HG02588 (cell line): ENCODE results near the gene PHF19.

Experiments
- ATAC-seq: cut with Tn5 transposase; IDR thresholded peaks from one replicate; pipeline ENCODE4 v1.9.1; 2021; ENCODE audit warnings: mild to moderate bottlenecking, moderate library complexity; ENCODE audit not compliant: unreplicated experiment

The PHF19 gene

GRCh38 chr9:120892748-120893610, 16.0 kb upstream of the PHF19 start:
- ATAC-seq = peak; percentile 59

- peak; percentile 37 for ATAC-seq
Observed at GRCh38 chr9:120891884-120892747, 15.1 kb upstream of the PHF19 start.

GRCh38 chr9:120891245-120891883, 14.4 kb upstream of the PHF19 start:
- ATAC-seq = no peak

GRCh38 chr9:120890320-120891244, 13.6 kb upstream of the PHF19 start:
- ATAC-seq = no peak

GRCh38 chr9:120889606-120890271, 12.8 kb upstream of the PHF19 start:
- no peak for ATAC-seq

- no peak for ATAC-seq
Observed at GRCh38 chr9:120888626-120889025, 11.6 kb upstream of the PHF19 start.

- ATAC-seq = no peak
Observed at GRCh38 chr9:120886490-120886967, 9.5 kb upstream of the PHF19 start.

GRCh38 chr9:120885958-120886357, 9.0 kb upstream of the PHF19 start:
- ATAC-seq = no peak

- ATAC-seq = no peak
Observed at GRCh38 chr9:120885457-120885856, 8.5 kb upstream of the PHF19 start.

GRCh38 chr9:120883608-120883996, 6.6 kb upstream of the PHF19 start:
- ATAC-seq = no peak

- no peak for ATAC-seq
Observed at GRCh38 chr9:120882935-120883607, 6.1 kb upstream of the PHF19 start.

- ATAC-seq = no peak
Observed at GRCh38 chr9:120879446-120879845, 2.5 kb upstream of the PHF19 start.

- ATAC-seq = no peak
Observed at GRCh38 chr9:120878188-120879130, 1.5 kb upstream of the PHF19 start.

GRCh38 chr9:120877276-120878034, 467 bp upstream of the PHF19 start:
- peak; percentile 48 for ATAC-seq

- peak; percentile 60 for ATAC-seq
Observed at GRCh38 chr9:120875954-120876841, 790 bp downstream of the PHF19 start.

GRCh38 chr9:120875643-120875953, 1.4 kb downstream of the PHF19 start:
- ATAC-seq = peak; percentile 1
